Astrocyte (in vitro differentiated cells and primary cell): ENCODE results near the gene UBXN7. TPM values are rescaled to one million over a fixed set of nuclear protein-coding genes. Genes with fewer than 3 reads are reported as not detected.

Experiments
- DNase-seq: peaks from one replicate; pipeline ENCODE4 v3.0.0-alpha.2; 2010; ENCODE audit warnings: low read depth
- FAIRE-seq: peaks from 2 replicates; lab custom pipeline; 2011; peaks lifted over from hg19 to GRCh38; lab: Jason Lieb, UNC
- H2AFZ ChIP-seq: 2 replicates; pipeline ENCODE4 v1.6.0; 2012; ENCODE audit warnings: low read depth, low read length, inconsistent platforms
- H3K27ac ChIP-seq: 2 replicates; pipeline ENCODE4 v1.5.1; 2011; ENCODE audit warnings: low read depth, low read length, inconsistent platforms
- H3K27me3 ChIP-seq: 2 replicates; pipeline ENCODE4 v1.6.0; 2011; ENCODE audit warnings: low read length, inconsistent platforms; ENCODE audit not compliant: insufficient read depth
- H3K36me3 ChIP-seq: 2 replicates; pipeline ENCODE4 v1.5.1; 2011; ENCODE audit warnings: low read length, inconsistent platforms; ENCODE audit not compliant: insufficient read depth
- H3K4me1 ChIP-seq: 2 replicates; pipeline ENCODE4 v1.5.1; 2011; ENCODE audit warnings: low read length, inconsistent platforms; ENCODE audit not compliant: insufficient read depth
- H3K4me2 ChIP-seq: 2 replicates; pipeline ENCODE4 v1.6.0; 2012; ENCODE audit warnings: low read length, inconsistent platforms
- H3K4me3 ChIP-seq: 2 replicates; pipeline ENCODE4 v1.5.1; 2011; ENCODE audit warnings: low read depth, mild to moderate bottlenecking, low read length, inconsistent platforms; ENCODE audit not compliant: insufficient read depth
- H3K79me2 ChIP-seq: 2 replicates; pipeline ENCODE4 v1.6.0; 2012; ENCODE audit warnings: mild to moderate bottlenecking, low read length, inconsistent platforms; ENCODE audit not compliant: insufficient read depth
- H3K9ac ChIP-seq: 2 replicates; pipeline ENCODE4 v1.6.0; 2012; ENCODE audit warnings: mild to moderate bottlenecking, low read length, inconsistent platforms
- H3K9me3 ChIP-seq: 2 replicates; pipeline ENCODE4 v1.5.1; 2012; ENCODE audit warnings: low read depth, mild to moderate bottlenecking, low read length, inconsistent platforms; ENCODE audit not compliant: insufficient read depth
- H4K20me1 ChIP-seq: 2 replicates; pipeline ENCODE4 v1.6.0; 2012; ENCODE audit warnings: low read length, inconsistent platforms; ENCODE audit not compliant: insufficient read depth
- H3K27ac Mint-ChIP-seq: one replicate; pipeline ENCODE4 v1.8.0; 2021; ENCODE audit warnings: mild to moderate bottlenecking, mixed read lengths; ENCODE audit not compliant: unreplicated experiment
- H3K27me3 Mint-ChIP-seq: one replicate; pipeline ENCODE4 v1.8.0; 2021; ENCODE audit warnings: low read depth, mixed read lengths; ENCODE audit not compliant: unreplicated experiment
- H3K36me3 Mint-ChIP-seq: one replicate; pipeline ENCODE4 v1.8.0; 2021; ENCODE audit warnings: low read depth, mixed read lengths; ENCODE audit not compliant: unreplicated experiment
- H3K4me1 Mint-ChIP-seq: one replicate; pipeline ENCODE4 v1.8.0; 2021; ENCODE audit warnings: low read depth, mixed read lengths; ENCODE audit not compliant: unreplicated experiment
- H3K4me3 Mint-ChIP-seq: one replicate; pipeline ENCODE4 v1.8.0; 2021; ENCODE audit warnings: mild to moderate bottlenecking, moderate library complexity, mixed read lengths; ENCODE audit not compliant: unreplicated experiment
- H3K9me3 Mint-ChIP-seq: one replicate; pipeline ENCODE4 v1.8.0; 2021; ENCODE audit warnings: mild to moderate bottlenecking, mixed read lengths; ENCODE audit not compliant: unreplicated experiment
- CTCF ChIP-seq: IDR thresholded peaks from 2 replicates; pipeline ENCODE4 v1.5.1; 2011; ENCODE audit warnings: low read depth, mild to moderate bottlenecking, inconsistent platforms, low read length, moderate library complexity; ENCODE audit not compliant: insufficient read depth
- EZH2 ChIP-seq: IDR thresholded peaks from 2 replicates; pipeline ENCODE4 v1.6.1; 2012; ENCODE audit warnings: mild to moderate bottlenecking, low read length, inconsistent platforms; ENCODE audit not compliant: insufficient read depth
- total RNA-seq: library from RNA; stranded (reverse); gene quantifications from 2 replicates; pipeline ENCODE4 v1.2.1, GENCODE V29; 2021

UBXN7 gene
- total RNA-seq, 1 donor from 2014 or later = 90.9 TPM

- no peak overlapping the region for H3K4me2 ChIP-seq
- peaks cover 14% of the 10 kb centered on the region for H4K20me1 ChIP-seq
- H3K79me2 ChIP-seq = peaks cover 8% of the 10 kb centered on the region
- no peak overlapping the region for H3K9ac ChIP-seq
- DNase-seq = no peak
- Mint-ChIP-seq H3K4me3 (no peak overlapping the region), H3K9me3 (no peaks in the 10 kb centered on the region), H3K4me1 (no peaks in the 10 kb centered on the region), H3K27ac (no peak overlapping the region), H3K27me3 (no peaks in the 10 kb centered on the region), H3K36me3 (peaks cover 30% of the 10 kb centered on the region)
- no peak overlapping the region for H3K27ac ChIP-seq
- H3K4me3 ChIP-seq = no peak overlapping the region
- FAIRE-seq = no peak
- no peak for TF ChIP-seq EZH2
- TF ChIP-seq CTCF = no peak
- H3K4me1 ChIP-seq = no peaks in the 10 kb centered on the region
- H3K27me3 ChIP-seq = no peaks in the 10 kb centered on the region
- no peak overlapping the region for H2AFZ ChIP-seq
- H3K9me3 ChIP-seq = no peaks in the 10 kb centered on the region
- peaks cover 4% of the 10 kb centered on the region for H3K36me3 ChIP-seq
Observed at GRCh38 chr3:196377321-196377720, 54.9 kb downstream of the UBXN7 start.

DNA sequence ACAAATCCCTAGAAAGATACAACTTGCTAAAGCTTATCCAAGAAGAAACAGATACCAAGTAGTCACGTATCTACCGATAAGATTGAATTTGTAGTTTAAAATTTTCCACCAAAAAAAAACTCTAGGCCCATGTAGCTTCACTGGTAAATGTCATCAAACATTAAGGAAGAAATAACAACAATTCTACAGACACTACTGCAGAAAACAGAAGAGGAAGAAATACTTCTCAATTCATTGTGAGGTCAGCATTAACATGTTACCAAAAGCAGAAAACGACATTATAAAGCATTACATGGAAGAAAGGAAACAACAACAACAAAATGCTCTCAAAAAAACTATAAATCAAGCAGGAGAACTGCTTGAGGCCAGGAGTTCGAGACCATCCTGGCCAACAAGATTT, 66.5 kb downstream of the UBXN7 start:
- H3K36me3 ChIP-seq = peaks cover 17% of the 10 kb centered on the region
- FAIRE-seq = no peak
- H3K4me3 Mint-ChIP-seq = no peak overlapping the region

More for the DNA sequence above, 66.5 kb downstream of the UBXN7 start:
- Histone ChIP-seq H3K27ac (no peak overlapping the region), H4K20me1 (peaks cover 10% of the 10 kb centered on the region), H2AFZ (no peak overlapping the region), H3K9me3 (no peaks in the 10 kb centered on the region), H3K4me2 (no peak overlapping the region), H3K27me3 (no peaks in the 10 kb centered on the region), H3K4me3 (no peak overlapping the region), H3K4me1 (no peaks in the 10 kb centered on the region), H3K9ac (no peak overlapping the region), H3K79me2 (peaks cover 6% of the 10 kb centered on the region)
- no peak for DNase-seq
- Mint-ChIP-seq H3K9me3 (no peaks in the 10 kb centered on the region), H3K27me3 (no peaks in the 10 kb centered on the region), H3K36me3 (peaks cover 9% of the 10 kb centered on the region), H3K4me1 (no peaks in the 10 kb centered on the region), H3K27ac (no peak overlapping the region)
- no peak for TF ChIP-seq CTCF
- no peak for TF ChIP-seq EZH2
